Fibroblast of lung (primary cell): ENCODE data around the gene RYR2. TPM values are rescaled to one million over a fixed set of nuclear protein-coding genes. Genes with fewer than 3 reads are reported as not detected.

ENCODE experiments used
- DNase-seq, 2 donors: peaks; one replicate each; pipeline versions ENCODE4 v3.0.0 to v3.0.0-alpha.2; 2010; ENCODE audit warnings: low read depth in 2 of 2
- H2AFZ ChIP-seq: 2 replicates; pipeline ENCODE4 v1.5.1; 2012; ENCODE audit warnings: low read length, control low read depth, inconsistent platforms
- H3K27ac ChIP-seq: 2 replicates; pipeline ENCODE4 v1.5.1; 2011; ENCODE audit warnings: low read length, control low read depth; ENCODE audit not compliant: insufficient read depth
- H3K27me3 ChIP-seq: 2 replicates; pipeline ENCODE4 v1.5.1; 2011; ENCODE audit warnings: mild to moderate bottlenecking, low read length; ENCODE audit not compliant: control insufficient read depth, insufficient read depth
- H3K36me3 ChIP-seq: 2 replicates; pipeline ENCODE4 v1.5.1; 2011; ENCODE audit warnings: low read length; ENCODE audit not compliant: control insufficient read depth, insufficient read depth
- H3K4me1 ChIP-seq: 2 replicates; pipeline ENCODE4 v1.5.1; 2011; ENCODE audit warnings: low read length; ENCODE audit not compliant: control insufficient read depth, insufficient read depth; ENCODE audit errors: extremely low read depth
- H3K4me2 ChIP-seq: 2 replicates; pipeline ENCODE4 v1.5.1; 2011; ENCODE audit warnings: low read length, control low read depth; ENCODE audit not compliant: insufficient read depth; ENCODE audit errors: extremely low read depth
- H3K4me3 ChIP-seq, 4 experiments: fragments of 200-600 bp in 1 of 4; sonication (generic) in 1 of 4; replicated peaks in 1 of 4; 2 replicates each; pipeline ENCODE4 v1.5.1; 2011 to 2016; ENCODE audit warnings: low read length in 4 of 4, low read depth in 3 of 4, mild to moderate bottlenecking in 3 of 4, control low read depth in 2 of 4, inconsistent platforms in 1 of 4, mixed read lengths in 1 of 4; ENCODE audit not compliant: insufficient read depth in 1 of 4; ENCODE audit errors: control extremely low read depth in 1 of 4
- H3K79me2 ChIP-seq: 2 replicates; pipeline ENCODE4 v1.5.1; 2012; ENCODE audit warnings: mild to moderate bottlenecking, low read length, inconsistent platforms; ENCODE audit not compliant: control insufficient read depth, insufficient read depth
- H3K9ac ChIP-seq: 2 replicates; pipeline ENCODE4 v1.5.1; 2011; ENCODE audit warnings: mild to moderate bottlenecking, low read length, control low read depth; ENCODE audit not compliant: insufficient read depth
- H3K9me3 ChIP-seq: 2 replicates; pipeline ENCODE4 v1.5.1; 2012; ENCODE audit warnings: low read depth, low read length; ENCODE audit not compliant: control insufficient read depth, insufficient read depth
- H4K20me1 ChIP-seq: 2 replicates; pipeline ENCODE4 v1.5.1; 2011; ENCODE audit warnings: low read length; ENCODE audit not compliant: control insufficient read depth, insufficient read depth; ENCODE audit errors: extremely low read depth
- EZH2 ChIP-seq: IDR thresholded peaks from 2 replicates; pipeline ENCODE4 v1.5.1; 2012; ENCODE audit warnings: low read length, control low read depth, mild to moderate bottlenecking; ENCODE audit errors: missing control alignments
- polyA plus RNA-seq, 2 donors: library from polyadenylated mRNA; depleted of rRNA in 1 of 2; stranded (reverse) in 1 of 2; unstranded in 1 of 2; fragments of >200 nt; gene quantifications; 2 replicates each; pipeline ENCODE4 v1.2.1, GENCODE V29; 2011 to 2012; ENCODE audit warnings: missing spikeins in 1 of 2
- total RNA-seq: library from RNA; depleted of rRNA; stranded (reverse); fragments of >200 nt; gene quantifications from 2 replicates; pipeline ENCODE4 v1.2.1, GENCODE V29; 2014
- TF ChIP-seq, protein P1 (sequence below), 2 donors: IDR thresholded peaks in 1 of 2; conservative IDR thresholded peaks in 1 of 2; 1 replicate in 1 of 2; 2 replicates in 1 of 2; pipeline ENCODE4 v1.5.1; 2011 to 2012; ENCODE audit warnings: low read length in 2 of 2, control low read depth in 1 of 2, inconsistent platforms in 1 of 2, low read depth in 1 of 2, mild to moderate bottlenecking in 1 of 2

Gene RYR2
- total and polyA plus RNA-seq, 2 donors (not counting 1 experiment from before 2014, with no cell fraction given): 0.06 to 0.17 TPM

DNA sequence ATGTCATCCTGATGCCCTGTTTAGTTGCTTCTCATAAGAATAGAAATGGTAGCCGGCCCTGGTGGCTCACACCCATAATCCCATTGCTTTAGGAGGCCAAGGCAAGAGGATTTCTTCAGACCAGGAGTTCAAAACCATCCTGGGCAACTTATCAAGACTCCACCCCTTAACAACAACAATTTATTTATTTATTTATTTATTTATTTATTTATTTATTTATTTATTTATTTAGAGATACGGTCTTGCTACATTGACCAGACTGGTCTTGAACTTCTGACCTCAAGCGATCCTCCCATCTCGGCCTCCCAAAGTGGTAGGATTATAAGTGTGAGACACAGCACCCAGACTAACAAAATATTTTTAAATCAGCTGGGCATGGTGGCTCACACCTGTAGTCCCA, 41.8 kb upstream of the RYR2 start:
- DNase-seq: no peak
- Histone ChIP-seq H3K9ac (no peak overlapping the region), H3K4me1 (no peaks in the 10 kb centered on the region), H4K20me1 (no peaks in the 10 kb centered on the region), H3K79me2 (no peaks in the 10 kb centered on the region), H3K4me3 (no peak overlapping the region), H3K9me3 (no peaks in the 10 kb centered on the region), H3K27ac (no peak overlapping the region), H2AFZ (no peak overlapping the region), H3K27me3 (no peaks in the 10 kb centered on the region), H3K4me2 (no peak overlapping the region), H3K36me3 (no peaks in the 10 kb centered on the region)
- TF ChIP-seq, protein P1, sequence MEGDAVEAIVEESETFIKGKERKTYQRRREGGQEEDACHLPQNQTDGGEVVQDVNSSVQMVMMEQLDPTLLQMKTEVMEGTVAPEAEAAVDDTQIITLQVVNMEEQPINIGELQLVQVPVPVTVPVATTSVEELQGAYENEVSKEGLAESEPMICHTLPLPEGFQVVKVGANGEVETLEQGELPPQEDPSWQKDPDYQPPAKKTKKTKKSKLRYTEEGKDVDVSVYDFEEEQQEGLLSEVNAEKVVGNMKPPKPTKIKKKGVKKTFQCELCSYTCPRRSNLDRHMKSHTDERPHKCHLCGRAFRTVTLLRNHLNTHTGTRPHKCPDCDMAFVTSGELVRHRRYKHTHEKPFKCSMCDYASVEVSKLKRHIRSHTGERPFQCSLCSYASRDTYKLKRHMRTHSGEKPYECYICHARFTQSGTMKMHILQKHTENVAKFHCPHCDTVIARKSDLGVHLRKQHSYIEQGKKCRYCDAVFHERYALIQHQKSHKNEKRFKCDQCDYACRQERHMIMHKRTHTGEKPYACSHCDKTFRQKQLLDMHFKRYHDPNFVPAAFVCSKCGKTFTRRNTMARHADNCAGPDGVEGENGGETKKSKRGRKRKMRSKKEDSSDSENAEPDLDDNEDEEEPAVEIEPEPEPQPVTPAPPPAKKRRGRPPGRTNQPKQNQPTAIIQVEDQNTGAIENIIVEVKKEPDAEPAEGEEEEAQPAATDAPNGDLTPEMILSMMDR (conservative IDR thresholded peaks at IDR 0.05 in 1 of 2, IDR thresholded peaks at IDR 0.05 in 1 of 2; ENCODE audit: low read depth in 1 of 2, low read length in 2 of 2): no peak
- TF ChIP-seq EZH2: no peak

GRCh38 chr1:237003516-237003915, 38.5 kb upstream of the RYR2 start:
- TF ChIP-seq EZH2: no peak
- TF ChIP-seq, protein P1 (conservative IDR thresholded peaks at IDR 0.05 in 1 of 2, IDR thresholded peaks at IDR 0.05 in 1 of 2; ENCODE audit: low read depth in 1 of 2, low read length in 2 of 2): no peak
- no peaks in the 10 kb centered on the region for H4K20me1 ChIP-seq
- DNase-seq: no peak
- H3K4me3 ChIP-seq: no peak overlapping the region
- H3K36me3 ChIP-seq: no peaks in the 10 kb centered on the region
- no peaks in the 10 kb centered on the region for H3K4me1 ChIP-seq
- H3K27ac ChIP-seq: no peak overlapping the region
- no peak overlapping the region for H2AFZ ChIP-seq
- no peaks in the 10 kb centered on the region for H3K9me3 ChIP-seq
- H3K9ac ChIP-seq: no peak overlapping the region
- no peak overlapping the region for H3K4me2 ChIP-seq
- H3K79me2 ChIP-seq: no peaks in the 10 kb centered on the region
- no peaks in the 10 kb centered on the region for H3K27me3 ChIP-seq

DNA sequence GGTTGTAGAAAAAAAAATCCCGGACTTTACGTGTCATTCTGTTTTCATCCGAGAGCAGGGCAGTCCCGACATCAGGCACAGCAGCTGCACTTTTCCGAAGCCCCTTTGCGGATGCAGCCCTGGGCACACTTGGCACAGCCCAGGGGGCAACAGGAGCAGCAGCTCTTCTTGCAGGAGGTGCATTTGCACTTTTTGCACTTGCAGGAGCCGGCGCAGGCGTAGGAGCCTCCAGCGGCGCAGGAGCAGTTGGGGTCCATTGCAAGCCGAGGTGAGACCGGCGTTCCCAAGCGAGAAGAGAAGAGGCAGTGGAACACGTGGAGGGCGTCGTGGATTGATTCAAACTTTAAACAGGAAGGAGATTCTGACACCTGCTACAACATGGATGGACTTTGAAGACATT, 37.9 kb upstream of the RYR2 start, which contains the start of gene MT1HL1:
MT1HL1 (minus strand) TSS at position 326 of the 400 bp plus-strand sequence; CDS start at position 257, 69 bp downstream.
- Histone ChIP-seq H3K4me2 (no peak within 1 kb of the TSS), H3K27me3 (no peaks in the 10 kb centered on the region), H3K36me3 (no peaks in the 10 kb centered on the region), H3K9me3 (no peaks in the 10 kb centered on the region), H3K4me1 (no peaks in the 10 kb centered on the region), H2AFZ (no peak within 1 kb of the TSS), H4K20me1 (no peaks in the 10 kb centered on the region), H3K9ac (no peak within 1 kb of the TSS), H3K79me2 (no peaks in the 10 kb centered on the region), H3K27ac (no peak within 1 kb of the TSS), H3K4me3 (no peak within 1 kb of the TSS)
- DNase-seq: no peak
- TF ChIP-seq, protein P1 (conservative IDR thresholded peaks at IDR 0.05 in 1 of 2, IDR thresholded peaks at IDR 0.05 in 1 of 2; ENCODE audit: low read depth in 1 of 2, low read length in 2 of 2): no peak
- no peak for TF ChIP-seq EZH2
